Stromal cell of bone marrow (primary cell): ENCODE results near the gene UBR3.
"Not testable (repeated sequence)": the region's sequence is repeated elsewhere in the genome, so short reads cannot be mapped to it uniquely, and the experiment has no call there.

Source experiments
- DNase-seq: peaks from one replicate; pipeline ENCODE4 v3.0.0-alpha.2; 2012; ENCODE audit warnings: low read depth

UBR3 gene

DNA sequence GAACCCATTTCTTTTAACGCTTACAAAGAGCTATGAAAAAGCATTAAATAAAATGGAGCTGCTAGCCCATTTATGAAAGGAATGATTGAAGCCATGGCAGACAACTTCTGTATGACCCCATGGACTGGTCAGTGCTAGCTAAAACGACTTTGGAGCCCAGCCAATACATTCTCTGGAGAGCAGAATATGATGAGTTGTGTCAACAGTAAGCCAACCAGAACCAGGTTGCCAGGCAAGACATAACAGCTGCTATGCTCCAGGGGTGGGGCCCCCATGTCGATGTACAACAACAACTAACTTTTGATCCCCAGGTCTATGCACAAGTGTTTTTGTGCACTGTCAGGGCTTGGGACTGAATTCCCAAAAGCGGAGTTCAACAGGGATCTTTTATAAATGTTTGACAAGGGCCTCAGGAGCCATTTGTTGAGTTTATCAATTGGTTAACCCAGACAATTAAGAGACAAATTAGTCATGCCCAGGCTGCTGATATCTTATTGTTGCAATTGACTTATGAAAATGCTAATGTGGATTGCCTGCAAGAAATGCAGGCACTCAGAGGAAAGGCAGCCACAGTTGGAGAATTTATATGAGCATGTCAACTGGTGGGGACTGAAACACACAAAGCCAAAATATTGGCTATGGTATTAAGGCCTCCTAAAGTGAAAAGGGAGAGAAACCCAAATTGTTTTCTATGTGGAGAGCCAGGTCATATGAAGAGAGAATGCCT lies 286.1 kb downstream of the UBR3 start:
- DNase-seq, result no peak

DNA sequence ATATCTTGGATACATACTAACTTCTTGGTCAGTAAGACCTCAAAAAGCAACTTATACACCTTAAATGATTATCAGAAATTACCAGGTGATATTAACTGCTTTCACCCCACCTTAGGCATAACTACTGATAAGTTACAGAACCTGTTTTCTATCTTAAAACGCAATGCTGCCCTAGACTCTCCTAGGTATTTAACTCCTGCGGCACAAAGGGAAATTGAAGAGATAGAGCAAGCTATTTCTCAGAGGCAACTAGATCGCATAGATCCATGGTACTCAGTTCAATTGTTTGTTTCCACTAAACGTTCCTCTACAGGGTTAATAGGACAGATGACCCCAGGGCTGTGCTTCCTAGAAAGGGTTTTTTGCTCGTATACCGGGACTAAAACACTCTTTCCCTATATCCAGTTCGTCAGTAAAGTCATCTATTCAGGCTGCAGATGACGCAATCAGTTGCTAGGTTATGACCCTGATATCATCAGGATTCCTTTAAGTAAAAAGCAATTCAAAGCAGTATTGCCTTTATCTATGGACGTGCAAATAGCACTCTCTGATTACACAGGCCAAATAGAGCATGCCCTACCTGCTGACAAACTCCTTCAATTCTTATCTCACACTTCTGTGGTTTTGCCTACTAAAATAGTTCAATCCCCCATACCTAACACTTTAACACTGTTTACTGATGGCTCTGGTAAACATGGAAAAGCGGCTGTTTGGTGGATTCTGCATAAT lies 288.4 kb downstream of the UBR3 start:
- no peak for DNase-seq

DNA sequence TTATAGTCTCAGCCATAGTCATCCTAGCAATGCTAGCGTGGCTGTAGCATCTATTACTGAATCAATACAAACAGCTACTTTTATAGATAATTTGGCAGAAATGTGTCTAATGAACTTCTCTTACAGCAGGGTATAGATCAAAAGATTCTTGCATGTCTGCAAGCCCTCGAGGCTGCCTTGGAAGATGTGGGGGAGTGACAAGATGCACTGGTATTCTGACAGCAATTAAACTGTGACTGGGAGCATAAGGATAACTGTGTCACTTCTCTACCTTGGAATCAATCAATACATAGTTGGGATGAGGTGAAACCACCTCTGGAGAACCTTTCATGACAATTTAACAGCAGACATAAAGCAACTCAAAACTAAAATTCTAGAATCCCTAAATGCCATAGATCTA lies 291.4 kb downstream of the UBR3 start:
- DNase-seq, result no peak

DNA sequence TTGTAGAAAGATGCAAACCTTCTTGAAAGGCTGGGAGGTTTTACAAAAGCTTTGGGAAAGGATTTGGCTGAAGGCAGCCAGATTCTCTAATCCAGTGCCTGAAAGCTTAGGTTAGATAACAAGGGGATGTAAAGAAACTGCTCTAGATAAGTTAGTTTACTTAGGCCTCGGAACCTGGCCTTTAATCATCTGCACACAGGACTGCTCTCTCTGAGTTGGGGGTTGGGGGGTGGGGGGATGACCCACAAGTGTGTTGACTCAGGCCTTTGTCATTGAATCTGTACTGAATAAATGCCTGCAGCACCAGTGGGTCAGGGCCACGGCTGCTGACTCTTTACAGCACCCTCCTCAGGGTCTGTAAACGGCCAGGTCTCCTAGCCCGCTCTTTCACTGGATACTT lies 292.1 kb downstream of the UBR3 start:
- not testable (repeated sequence) for DNase-seq

DNA sequence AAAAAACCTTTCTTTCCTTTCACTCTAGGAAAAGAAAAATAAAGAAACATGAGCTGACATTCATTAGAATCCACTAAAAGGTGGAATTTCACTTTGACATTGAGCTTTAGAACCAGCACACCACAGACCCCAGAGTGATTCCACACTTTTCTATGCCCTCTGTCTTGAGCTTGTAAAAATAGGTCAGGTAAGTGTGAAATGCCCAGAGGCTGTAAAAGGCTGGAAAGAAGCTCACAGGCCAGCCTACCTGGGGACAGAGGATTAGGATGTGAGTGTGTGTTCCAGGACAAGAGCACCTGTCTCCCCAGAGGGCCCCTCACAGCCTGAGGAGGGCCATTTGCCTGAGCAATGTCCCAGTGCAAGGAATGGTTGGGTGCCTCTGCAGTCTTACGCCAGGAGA lies 294.4 kb downstream of the UBR3 start:
- no peak for DNase-seq

DNA sequence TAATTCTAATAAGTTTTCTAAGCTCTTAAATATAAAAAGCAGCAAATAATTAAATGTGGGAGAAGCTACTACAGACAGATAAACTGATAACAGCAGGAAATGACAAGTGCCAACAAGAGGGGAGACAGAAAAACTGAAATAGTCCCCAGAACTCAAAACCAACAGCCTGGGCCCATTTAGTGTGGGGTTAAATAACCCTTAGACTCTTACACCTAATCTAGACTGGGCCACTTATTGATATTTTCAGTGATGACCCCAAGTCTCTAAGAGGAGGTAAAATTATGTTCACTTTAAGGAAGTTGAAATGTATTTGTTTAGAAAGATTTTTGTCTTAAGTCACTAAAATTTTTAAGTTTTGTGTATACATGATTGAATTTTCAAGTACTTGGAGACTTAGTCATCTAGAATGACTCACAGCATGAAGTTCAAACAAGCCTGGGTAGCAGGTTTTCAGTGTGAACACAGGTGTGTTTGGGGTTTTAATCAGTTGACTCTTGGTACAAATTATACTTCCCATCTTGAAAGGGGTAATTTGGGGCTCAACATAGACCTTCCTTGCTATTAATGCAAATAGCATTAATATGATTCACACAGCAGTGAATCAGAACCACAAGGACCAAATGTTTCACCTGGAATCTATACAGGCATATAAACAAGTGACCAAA lies 295.8 kb downstream of the UBR3 start:
- DNase-seq, result no peak

DNA sequence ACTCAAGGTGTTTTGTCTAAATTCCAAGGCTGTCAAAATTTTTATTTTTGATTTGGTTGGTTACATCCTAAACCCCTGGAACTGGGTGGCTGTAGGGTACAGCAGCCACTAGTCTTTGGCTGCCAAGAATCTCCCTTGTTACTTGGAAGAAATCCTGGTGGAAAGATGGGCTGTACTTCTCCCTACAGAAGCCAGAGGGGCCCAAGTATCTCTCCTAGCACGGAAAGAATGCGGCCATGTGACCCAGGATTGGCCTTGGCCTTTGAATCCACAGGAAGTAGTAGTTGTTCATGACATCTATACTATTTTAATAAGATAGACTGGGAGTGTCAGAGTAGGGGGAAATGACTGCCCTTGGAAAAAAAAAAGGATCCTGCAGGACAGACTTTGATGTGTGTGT lies 296.3 kb downstream of the UBR3 start:
- no peak for DNase-seq

- DNase-seq, result not testable (repeated sequence)
Observed at GRCh38 chr2:170126138-170126728, 299.0 kb downstream of the UBR3 start.
